Glomerular visceral epithelial cell (primary cell): ENCODE data around the gene SHISA9.
A peak's percentile ranks its signal among the peaks of the same experiment; 100 is the strongest.

ENCODE experiments used
- DNase-seq: peaks from one replicate; pipeline ENCODE4 v3.0.0-alpha.2; 2016; ENCODE audit errors: extremely low spot score

SHISA9 gene

GRCh38 chr16:13178318-13178717, 276.9 kb downstream of the SHISA9 start:
- DNase-seq, result no peak

- no peak for DNase-seq
These were observed 280.0 kb downstream of the SHISA9 start for GRCh38 chr16:13181432-13181831.

DNA sequence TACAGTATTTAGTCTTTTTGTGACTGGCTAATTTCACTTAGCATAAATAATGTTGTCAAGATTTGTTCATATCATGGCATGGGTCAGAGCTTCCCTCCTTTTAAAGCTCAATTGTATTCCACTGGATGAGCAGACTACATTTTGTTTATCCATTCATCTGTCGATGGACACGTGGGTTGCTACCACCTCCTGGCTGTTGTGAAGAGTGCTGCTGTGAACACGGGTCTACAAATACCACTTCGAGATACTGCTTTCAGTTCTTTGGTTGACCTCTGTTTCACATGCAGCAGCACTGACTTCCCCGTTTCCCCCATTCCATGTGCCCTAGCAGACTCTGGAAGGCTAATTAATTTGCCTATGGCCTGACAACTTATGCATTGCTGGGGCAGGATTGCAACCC, 285.4 kb downstream of the SHISA9 start:
- DNase-seq, result no peak

DNA sequence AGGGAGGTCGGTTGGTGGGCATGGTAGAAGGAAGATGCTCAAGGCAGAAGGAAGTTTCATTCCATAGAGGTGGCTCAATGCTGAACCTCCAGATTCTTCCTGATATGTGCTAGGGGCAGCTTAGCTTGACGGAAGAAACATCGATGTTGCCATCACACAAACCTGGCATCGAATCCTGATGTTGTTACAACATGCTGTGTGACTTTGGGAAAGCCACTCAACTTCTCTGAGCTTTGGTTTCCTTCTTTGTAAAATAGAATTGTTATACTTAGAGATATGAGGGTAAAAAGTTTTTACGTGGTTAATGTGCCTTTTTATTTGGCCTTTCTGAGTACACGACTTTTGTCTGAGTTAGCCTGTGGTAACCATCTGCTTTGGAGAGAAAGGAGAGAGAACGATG, 287.9 kb downstream of the SHISA9 start:
- DNase-seq, result no peak

GRCh38 chr16:13193721-13194120, 292.3 kb downstream of the SHISA9 start:
- no peak for DNase-seq

DNA sequence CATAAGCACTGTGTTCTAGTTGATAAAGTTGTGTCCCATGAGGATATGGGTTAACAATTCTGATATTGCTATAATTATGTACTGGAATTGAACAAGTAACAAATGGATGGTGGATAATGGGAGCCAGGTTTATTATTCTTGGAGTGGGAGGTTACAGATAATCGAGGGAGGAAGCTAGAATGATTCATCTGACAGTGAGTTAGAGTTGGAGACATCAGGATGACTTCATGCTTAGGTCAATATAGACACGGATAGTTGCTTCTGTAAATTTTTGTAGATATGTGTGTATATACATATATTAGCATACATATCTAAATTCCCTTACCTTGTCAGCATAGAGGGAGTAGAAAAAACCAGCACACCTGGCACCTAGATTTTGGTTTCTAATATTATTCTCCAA, 293.4 kb downstream of the SHISA9 start:
- no peak for DNase-seq

GRCh38 chr16:13203725-13204124, 302.3 kb downstream of the SHISA9 start:
- no peak for DNase-seq

DNA sequence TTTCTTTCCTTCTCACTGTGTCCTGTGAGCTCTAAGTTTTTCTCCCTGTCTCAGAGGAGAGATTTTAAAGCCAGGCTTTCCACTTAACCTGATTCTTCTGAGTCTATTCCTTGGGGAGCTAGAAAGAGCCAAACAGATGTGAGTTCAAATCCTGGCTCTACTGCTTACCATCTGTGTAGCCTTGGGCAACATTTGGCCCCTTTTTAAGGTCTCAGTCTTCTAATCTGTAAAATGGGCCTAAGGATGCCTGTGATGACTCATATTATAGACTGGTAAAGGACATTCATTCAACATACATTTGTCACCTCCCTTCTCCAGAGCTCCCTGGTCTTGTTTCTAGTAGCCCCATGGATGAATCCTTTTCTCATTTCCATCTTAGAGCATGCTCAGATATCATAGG, 304.0 kb downstream of the SHISA9 start:
- no peak for DNase-seq

- DNase-seq, result no peak
These were observed 305.2 kb downstream of the SHISA9 start for GRCh38 chr16:13206606-13207005.

- no peak for DNase-seq
These were observed 305.8 kb downstream of the SHISA9 start for GRCh38 chr16:13207151-13207550.

GRCh38 chr16:13223666-13224065, 322.3 kb downstream of the SHISA9 start:
- no peak for DNase-seq

- DNase-seq, result no peak
These were observed 327.6 kb downstream of the SHISA9 start for GRCh38 chr16:13229039-13229438.

GRCh38 chr16:13231365-13231764, 330.0 kb downstream of the SHISA9 start:
- DNase-seq, result peak; percentile 71

- no peak for DNase-seq
These were observed 333.6 kb downstream of the SHISA9 start for GRCh38 chr16:13234999-13235398.

DNA sequence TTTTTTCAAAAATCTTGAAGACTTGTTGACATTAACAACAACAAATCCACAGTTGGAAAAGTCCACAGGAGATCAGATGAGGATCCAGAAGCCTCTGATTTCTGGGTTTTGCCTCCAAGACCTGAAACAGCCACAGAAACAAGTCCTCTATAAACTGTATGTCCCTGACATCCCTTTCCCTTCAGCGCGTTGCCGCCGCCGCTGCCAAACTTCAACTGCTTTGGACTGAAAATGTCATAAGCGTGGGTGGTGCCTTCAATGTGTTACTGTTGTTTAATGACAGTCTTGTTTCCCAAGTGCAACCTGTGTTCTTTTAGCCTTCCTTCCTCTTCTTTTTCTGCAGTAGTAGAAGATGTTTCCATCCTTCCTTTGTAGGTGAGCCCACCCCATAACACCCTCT, 334.9 kb downstream of the SHISA9 start:
- no peak for DNase-seq

- DNase-seq, result no peak
These were observed 336.8 kb downstream of the SHISA9 start for GRCh38 chr16:13238182-13238581.

- no peak for DNase-seq
These were observed 340.8 kb downstream of the SHISA9 start for GRCh38 chr16:13242201-13242600.

GRCh38 chr16:13244770-13245169, 343.4 kb downstream of the SHISA9 start:
- DNase-seq, result no peak

DNA sequence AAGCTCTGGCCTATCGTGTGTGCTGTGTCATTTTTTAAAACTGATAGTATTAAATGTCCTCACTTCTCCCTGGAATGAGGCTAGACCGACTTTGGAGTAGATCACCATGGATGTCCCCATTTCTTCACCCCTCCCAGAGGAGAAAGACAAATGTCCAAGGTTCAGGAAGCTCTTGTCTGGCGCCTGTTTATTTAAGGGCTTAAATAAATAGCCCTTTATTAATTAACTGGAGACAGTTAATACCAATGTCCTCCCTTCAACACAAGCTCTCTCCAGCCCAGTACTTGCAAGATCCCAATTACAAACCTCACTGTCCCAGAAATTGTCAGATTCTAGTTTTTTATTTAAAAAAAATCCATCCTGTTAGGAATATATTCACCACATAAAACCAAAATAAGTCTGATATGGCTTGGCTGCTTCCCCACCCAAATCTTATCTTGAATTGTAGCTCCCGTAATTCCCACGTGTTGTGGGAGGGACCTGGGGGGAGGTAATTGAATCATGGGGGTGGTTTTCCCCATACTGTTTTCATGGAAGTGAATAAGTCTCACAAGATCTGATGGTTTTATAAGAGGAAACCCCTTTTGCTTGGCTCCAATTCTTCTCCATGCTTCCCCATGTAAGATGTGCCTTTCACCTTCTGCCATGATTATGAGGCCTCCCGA, 344.4 kb downstream of the SHISA9 start:
- no peak for DNase-seq

DNA sequence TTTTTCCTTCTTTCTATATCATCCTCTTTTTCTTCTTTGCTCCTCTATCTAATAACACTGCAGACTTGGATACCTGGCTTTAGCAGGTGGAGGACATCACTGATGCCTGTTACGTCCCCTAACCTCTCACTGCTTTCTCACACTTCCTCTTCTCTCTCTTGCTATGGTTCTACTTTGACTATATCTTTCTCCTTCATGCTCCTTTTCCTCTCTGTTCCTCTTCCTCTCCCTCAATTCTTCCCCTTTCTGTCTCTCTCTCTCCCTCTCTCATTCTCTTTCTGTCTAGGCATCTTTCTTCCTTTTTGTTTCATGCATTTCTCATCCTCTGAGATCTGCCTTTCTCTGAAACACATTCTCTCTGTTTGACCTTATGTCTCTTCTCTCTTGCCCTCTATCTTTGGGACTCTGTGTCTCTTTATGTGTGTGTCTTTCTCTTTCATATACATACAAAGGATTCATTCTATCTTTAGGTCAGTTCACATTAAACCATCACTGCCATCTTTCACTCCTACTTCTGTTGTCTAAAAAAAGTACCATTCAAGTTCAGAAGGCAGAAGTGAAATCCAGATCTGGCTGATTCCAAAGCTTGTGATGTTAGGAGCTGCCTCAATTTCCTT, 353.7 kb downstream of the SHISA9 start:
- DNase-seq, result no peak

- no peak for DNase-seq
These were observed 361.1 kb downstream of the SHISA9 start for GRCh38 chr16:13262270-13263090.

- no peak for DNase-seq
These were observed 363.6 kb downstream of the SHISA9 start for GRCh38 chr16:13264749-13265552.
